ENCODE data around the gene PEBP1. TPM values are rescaled to one million over a fixed set of nuclear protein-coding genes. Genes with fewer than 3 reads are reported as not detected.

Gene PEBP1
- total RNA-seq, 1 donor from 2014 or later, result 109 TPM

DNA sequence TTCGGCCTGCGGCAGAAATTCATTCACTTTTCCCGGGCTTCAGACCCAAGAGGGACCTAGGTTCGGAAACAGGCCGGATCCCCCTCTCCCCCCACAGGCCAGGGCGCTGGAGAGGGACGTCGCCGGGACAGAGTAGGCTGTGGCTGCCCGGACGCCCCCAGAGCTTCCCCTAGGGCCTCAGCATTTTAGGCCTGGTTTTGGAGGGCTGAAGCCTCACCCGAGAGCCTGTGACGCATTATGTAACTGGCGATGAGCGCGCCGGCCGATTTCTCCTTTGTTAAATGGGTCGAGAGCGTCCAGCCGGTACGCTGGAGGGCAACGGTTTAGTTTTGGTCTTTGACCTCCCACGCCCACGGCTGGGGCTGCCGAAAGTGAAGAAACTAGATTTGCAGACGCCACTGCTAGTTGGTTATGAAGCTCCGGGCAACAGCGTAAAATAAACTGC is 657 bp downstream of the PEBP1 start:
- DNase-seq, result no peak

DNA sequence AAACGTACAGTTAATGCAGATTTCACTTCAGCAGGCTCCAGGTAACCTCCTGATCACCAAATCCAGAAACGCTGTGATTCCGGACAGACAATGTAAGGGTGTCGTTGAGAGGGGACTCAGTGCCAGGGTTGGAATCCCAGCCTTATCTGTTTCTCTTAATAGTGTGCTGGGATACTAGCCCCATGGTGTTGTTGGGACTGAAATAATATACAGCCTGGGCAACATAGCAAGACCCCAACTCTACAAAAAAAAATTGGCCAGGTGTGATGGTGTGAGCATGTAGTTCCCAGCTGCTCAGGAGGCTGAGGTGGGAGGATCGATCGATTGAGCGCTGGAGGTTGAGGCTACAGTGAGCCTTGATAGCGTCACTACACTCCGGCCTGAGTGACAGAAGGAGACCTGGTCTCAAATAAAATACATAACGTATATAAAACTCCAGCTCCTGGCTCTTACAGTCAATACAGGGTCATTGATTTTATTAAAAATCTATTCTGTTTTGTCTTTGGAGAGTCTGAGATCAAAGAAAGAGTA is 1.3 kb downstream of the PEBP1 start:
- DNase-seq, result no peak

DNA sequence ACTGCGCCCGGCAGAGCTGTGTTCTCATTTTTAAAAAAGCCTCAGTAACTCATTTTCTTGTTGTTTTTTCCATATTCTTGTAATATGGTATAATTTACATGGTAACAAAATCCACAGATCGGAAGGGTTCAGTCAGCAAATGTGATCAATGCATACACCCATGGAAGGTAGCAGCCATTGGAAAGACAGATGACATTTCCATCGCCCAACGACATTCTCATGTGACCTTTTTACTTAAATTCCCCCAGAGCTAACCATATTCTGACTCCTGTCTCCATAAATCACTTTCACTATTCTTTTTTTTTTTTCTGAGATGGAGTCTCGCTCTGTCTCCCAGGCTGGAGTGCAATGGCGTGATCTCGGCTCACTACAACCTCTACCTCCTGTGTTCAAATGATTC is 4.9 kb downstream of the PEBP1 start:
- no peak for DNase-seq

DNA sequence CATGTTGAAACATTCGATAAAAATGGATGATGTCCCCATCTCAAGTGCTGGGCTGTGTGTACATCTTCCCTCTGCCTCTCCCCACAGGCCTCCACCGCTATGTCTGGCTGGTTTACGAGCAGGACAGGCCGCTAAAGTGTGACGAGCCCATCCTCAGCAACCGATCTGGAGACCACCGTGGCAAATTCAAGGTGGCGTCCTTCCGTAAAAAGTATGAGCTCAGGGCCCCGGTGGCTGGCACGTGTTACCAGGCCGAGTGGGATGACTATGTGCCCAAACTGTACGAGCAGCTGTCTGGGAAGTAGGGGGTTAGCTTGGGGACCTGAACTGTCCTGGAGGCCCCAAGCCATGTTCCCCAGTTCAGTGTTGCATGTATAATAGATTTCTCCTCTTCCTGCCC is 8.6 kb downstream of the PEBP1 start:
- no peak for DNase-seq

DNA sequence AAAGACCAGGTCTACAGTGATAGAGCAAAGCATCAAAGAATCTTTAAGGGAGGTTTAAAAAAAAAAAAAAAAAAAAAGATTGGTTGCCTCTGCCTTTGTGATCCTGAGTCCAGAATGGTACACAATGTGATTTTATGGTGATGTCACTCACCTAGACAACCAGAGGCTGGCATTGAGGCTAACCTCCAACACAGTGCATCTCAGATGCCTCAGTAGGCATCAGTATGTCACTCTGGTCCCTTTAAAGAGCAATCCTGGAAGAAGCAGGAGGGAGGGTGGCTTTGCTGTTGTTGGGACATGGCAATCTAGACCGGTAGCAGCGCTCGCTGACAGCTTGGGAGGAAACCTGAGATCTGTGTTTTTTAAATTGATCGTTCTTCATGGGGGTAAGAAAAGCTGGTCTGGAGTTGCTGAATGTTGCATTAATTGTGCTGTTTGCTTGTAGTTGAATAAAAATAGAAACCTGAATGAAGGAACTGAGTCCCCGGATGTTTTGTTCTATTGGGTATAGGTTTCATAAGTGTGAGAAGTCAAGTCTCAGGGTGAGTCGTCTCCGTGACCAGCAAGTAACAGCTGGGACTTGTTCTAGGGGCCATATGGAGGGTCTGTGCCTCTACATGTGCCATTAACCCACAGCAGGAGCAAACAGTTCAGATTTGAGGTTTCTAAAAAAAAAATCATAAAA is 9.3 kb downstream of the PEBP1 start:
- no peak for DNase-seq

DNA sequence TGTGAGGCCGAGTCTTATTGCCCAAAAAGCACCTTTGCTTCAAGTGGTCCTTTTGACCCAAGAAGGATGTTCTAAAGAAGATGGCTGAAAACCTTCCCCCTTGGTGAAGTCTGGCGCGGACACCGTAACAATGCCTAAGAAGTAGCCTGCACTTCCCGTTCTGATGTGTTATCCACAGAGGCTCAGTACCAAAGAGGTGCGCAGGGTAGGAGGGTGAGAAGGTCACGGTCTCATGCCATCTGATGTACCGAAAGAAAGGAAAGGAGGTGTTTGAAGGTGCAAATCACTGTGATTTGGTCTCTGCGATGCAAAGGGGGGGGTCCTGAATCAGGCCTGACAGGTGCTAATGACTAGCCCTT is 9.9 kb downstream of the PEBP1 start:
- no peak for DNase-seq

DNA sequence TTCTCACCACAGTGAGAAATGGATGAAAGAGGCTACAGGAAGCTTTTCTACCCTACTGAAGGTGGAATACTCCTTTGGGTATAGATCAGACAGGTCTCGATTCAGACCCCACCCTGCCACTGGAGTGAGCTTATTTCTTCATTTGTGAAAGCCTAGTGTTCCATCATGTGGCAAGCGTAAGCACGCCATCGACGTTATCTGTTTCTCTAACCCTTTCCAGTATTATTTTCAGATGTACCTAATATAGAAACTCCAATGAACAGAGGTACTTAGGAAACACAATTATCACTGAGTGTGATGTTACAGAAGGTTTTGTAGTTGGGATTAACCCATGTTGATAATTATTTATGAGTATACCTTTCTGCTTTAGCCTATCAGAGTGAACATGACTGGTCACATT is 12.4 kb downstream of the PEBP1 start:
- no peak for DNase-seq

DNA sequence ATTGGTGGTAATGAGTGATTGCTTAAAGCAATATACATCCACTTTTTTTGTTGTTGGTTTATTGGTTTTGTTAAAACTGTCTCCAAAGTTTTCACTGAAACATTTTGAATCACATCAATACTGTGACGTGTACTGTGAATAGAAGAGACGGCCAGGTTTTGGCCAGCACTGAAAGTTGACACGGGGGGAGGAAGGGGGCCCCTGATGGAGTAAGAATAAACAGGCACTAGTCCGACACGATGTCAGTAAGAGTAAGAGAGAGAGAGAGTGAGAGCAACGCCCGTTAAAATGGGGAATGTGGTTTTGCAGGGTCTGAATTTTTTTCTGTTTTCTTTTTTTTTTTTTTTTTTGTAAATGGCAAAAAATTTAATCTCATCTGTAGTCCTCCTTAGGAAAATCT is 14.7 kb downstream of the PEBP1 start:
- no peak for DNase-seq

DNA sequence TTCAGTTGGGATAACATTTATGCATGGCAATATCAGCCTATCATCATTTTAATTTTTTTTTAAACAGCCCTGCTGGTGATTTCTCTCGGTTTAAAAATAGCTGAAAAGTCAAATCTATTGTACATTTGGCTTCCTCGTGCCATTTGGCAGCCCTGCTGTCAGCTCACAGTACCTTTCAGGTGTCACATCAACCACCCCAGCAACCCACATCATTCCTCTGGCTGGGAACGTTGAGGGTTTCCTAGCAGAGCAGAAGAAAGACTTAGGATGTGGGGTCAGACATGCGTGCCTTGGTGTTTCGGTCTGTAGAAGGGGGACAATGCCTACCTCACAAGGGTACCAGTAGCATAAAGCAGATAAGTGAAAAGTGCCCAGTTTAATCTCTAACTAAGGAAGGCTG is 15.8 kb downstream of the PEBP1 start:
- DNase-seq, result no peak

DNA sequence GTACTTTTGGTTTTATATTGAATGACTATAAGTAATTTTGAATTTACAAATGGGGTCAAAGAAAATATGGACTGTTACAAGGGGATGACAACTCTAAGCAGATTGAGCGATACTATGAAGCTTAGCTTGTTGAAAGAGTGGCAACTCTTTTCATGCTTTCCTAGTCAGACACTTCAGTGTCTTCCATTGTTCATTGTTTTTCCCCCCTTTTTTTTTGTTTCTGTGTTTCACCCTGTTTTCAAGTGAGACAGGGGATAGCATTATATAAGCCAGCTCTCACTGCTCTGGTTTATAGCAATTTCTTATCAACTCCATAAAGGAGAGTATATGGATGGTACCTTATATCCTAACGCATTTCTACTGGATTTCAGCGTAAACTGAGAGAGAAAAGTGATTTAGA is 24.6 kb downstream of the PEBP1 start:
- DNase-seq, result no peak

DNA sequence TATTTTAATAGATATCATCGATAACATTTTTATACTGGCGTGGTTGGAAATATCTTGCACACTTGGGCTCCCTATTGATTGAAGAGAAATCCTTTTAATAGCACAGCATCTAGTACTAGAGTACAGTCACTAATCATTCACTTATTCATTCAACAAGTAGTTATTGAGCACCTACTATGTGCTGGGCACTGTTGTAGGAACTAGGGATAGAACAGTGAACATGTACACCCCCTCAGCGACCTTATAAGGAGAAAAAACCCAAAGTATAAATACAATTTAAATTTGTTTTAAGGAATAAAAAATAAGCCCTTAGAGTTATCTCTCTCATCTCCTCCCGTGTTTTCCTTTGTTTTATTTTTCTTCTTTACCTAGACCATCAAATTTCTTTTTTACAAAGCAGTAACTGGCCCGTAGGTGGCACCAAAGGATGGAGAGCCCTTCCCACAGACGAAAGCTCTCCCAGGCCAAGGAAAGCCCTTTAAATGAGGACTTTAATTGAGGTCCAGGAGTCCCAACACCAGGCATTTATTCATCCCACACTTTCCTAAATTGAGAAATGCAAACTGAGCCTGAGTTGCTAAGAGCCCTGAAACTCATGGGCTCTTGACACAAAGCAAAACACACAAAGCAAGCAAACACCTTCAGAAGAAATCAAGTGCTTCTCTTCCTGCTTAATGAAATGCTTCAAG is 29.0 kb downstream of the PEBP1 start:
- DNase-seq, result no peak

DNA sequence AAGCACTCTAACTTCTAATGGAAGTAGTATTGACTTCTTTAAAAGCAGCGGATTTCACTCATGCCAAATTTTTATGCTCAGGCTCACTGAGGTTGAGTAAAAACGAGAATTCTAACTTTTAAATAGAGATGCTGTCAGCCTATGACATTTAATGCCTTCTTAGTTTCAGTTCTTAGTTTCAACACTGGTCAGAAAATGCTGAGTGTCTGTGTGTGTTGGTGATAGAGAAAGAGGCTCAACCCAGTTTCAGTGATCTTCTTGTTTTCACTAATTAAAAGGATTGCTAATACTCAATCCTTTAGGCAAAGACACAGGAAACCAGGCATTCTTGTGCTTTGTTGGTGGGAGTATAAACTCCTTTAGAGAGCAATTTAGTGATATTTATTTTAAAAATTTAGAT is 31.0 kb downstream of the PEBP1 start:
- DNase-seq, result no peak

DNA sequence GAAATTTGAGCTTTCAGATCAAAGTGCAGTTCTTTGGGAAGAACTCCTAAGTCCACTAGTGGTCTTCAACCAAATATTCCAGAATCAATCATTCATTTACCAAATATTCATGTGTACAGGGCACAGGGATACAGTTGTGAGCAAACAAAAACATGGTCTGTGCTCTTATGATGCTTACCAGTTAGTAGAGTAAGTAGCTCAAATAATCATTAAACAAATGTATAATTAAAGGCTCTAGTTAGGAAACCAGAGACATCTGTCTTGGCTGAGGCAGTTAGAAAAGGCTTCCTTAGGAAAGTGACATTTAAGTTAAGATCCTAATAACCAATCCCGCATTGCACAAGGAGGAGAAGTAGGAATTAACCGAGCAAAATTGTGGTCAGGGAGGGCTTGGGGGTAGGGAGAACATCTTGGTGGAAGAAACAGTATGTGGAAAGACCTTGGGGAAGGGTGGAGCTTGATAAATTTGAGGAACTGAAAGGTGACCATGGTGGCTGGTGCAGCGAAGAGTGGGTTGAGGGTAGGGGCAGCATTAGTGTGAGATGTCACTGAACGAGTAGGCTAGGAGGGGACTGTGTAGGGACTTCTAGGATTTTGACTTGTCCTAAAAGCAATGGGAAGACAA is 40.0 kb downstream of the PEBP1 start:
- no peak for DNase-seq

DNA sequence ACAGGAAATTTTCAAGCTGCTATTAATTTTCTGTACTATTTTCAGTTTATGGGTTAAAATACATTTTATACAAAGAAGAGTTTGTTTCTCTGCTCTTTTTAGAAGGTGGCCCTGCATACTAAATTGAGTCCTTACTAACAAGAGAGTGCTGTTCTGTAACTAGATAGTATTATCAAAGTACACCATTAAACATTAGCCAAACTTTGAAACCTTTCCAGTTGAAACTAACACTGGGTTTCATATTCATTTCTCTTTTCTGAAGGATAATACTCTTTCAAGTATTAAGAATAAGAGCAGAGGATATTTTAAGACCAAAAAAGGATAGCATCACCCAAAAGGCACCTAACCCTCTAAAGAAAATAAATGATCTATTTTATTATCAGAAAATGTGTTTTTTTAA is 47.2 kb downstream of the PEBP1 start:
- no peak for DNase-seq

DNA sequence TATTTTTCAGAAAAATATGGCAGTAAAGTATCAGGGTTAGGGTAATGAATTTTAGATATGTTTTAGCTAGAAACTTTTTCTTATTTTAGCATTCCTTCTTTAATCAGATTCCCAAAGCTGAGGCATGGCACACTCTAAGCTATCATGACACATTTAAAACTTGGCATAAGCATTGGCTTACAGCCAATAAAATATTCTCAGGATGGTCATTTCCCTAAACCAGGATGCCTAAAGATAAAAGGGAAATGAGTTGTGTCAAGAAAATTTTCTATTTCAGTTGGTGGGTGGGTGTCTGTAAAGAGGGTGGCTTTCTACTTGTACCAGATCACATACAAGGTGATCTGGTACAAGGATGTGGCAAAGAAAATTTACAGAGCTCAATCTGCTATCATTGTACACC is 47.8 kb downstream of the PEBP1 start:
- no peak for DNase-seq

DNA sequence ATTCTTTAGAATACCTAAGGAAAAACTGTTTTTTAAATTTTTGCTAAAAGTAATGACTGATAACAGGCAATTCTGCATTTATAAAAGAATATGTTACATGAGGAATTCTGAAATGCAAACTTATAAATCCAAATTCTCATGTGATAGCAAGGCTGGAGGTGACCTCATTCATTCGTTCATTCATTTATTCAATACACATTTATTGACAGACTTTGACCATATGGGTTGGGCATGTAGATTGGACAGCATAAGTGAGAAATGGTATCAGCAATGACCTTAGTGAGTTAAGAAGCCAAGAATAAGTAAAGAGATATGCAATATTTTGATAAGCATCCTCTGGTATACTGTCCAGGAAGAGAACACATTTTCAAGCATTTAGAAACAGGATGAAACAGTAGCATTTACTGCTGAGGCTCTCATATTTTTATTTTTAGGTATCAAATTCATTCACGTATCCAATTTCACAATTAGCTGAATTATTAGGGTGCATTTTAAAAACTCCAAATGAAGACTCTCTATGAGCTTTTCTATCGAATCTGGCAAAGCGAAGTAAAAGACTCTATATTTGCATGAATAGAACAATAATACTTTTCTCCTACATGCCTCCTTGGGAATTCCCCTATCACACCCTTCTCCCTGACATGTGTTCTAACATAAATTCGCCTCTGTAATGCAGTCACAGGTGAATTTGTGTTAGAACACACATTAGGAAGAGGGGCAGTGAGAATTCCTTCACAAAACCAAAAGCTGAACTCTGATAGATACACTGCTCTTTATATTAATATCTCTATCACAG is 49.9 kb downstream of the PEBP1 start:
- no peak for DNase-seq

DNA sequence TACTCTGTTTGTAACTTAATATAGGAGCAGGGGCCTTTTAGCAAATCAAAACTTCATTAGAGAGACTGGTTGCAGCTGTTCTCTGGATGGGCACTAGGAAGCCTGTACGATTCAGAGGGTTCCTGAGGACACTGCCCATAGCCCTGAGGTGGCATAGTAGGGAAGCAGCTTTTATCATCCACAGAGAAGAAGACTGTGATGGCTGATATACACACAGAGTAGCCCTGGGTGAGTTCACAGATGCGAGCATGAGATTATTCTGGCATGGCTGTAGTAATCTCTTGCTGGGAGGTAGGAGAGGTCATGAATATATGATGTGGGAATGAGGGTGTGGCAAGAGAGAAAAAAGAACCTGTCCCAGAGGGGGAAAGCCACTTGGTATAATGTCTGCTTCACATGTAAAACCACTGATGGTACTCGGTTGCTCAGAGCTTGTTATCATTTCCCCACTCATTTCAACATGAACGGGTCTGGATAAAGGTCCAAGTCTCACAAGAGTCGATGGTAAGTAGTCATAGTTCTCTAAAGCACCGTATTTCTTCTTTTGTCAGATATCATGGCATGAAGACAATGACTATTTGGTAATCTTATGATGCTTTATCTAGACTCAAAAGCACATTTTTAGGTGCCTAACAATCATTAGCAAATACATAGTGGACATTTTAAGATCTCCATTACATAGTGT is 52.0 kb downstream of the PEBP1 start:
- no peak for DNase-seq

DNA sequence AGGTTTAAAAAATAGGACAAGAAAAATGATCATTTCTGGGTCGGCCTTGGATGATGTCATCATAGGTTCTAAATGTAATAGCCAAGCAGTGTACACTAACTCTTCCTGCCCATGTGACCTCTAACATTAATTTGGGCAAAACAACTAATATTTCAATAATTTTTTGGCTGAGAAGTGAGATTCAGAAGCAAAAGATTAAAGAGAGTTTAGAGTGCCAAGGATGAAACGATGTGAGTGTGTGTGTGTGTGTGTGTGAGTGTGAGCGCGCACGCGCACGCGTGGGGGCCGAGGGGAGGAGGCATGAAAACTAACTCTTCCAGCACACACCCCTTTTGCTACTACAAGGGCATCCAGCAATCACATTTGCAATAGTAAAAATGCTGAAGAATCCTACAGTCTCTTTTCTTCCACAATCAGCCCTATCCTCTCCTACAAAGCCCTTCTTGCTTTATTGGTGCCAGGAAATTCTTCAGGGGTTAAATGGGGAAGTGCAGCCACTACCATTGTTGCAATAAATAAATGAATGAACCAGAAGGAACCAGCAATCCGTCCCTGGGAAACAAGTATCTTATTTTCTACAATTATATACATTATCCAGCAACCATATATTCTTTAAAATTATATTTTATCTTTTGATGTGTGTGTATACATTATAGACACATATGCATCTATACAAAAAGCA is 52.9 kb downstream of the PEBP1 start:
- DNase-seq, result peak; percentile 52

DNA sequence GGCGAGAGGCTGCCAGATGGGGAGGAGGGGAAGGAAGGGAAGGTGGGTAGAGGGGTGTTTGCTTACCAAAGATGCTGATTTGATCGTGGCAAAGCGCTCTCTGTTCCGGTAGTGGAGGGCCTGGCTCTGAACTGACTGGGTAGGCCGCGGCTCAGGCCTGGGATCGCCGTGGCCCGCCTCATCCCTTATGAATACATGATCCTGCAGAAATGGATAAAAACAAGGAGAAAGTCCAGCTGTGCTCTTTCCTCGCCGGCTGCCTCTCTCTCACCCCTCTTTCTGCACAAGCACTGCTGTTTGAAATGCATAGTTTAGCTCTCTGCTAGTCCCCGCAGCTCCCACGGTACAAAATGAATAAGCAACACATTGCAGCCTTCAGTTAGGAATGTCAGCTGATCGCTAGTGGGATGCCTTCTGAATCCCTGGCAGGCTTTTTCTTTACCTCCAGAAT is 53.8 kb downstream of the PEBP1 start:
- peak; percentile 43 for DNase-seq

DNA sequence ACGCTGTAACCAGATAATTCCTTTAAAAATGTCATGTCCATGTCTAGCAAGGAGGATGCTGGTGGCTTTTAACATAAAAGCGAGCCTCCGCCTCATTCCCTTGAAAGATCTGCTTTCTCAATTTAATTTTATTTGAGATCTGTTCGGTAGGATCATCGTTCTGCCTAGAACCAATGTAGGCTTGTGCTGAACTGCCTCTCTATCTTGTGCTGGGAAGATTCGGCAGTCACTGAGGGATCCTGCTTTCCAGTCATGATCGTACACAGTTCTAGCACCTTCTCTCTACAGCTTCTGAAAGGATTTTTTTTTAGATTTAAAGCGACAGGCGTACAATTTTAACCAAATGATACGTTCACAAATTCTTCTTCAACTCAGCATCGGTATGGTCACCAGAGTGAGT is 54.3 kb downstream of the PEBP1 start:
- DNase-seq, result no peak

DNA sequence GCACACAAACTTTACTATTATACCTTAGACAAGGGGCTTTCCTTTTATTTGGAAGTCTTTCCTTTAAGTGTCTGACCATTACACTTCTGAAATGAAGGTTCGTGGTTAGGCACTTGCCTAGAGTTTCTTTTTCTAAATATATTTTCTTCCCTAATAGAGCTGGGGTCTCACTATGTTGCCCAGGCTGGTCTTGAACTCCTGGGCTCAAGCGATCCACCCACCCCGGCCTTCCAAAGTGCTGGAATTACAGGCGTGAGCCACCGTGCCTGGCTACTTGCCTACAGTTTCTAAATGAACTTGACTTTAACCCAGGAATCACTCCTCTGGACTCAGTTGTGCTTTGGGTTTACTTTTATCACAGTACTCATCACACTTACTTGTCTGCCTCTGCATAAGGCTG is 57.6 kb downstream of the PEBP1 start:
- no peak for DNase-seq

DNA sequence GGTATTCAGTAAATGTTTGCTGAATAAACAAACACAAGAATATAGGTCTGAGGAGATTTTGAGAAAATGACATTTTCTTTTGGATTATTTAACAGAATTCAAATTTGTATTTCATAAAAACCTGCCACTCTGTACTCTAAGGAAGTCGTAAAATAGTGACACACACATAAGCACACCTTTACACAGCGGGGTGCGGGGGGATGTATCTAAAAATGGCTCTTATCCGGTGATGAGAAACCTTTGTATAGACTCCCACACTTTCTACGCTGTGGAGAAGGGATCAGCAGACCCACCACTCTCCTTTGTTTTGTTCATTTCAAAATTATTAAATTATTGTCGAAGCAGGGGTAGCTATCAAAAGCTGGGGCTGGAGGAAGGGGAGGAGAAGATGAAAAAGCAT is 58.0 kb downstream of the PEBP1 start:
- DNase-seq, result no peak

All from skin of body (tissue), 2 donors.